ENCODE data around the gene PRLR. TPM values are rescaled to one million over a fixed set of nuclear protein-coding genes. Genes with fewer than 3 reads are reported as not detected.

The PRLR gene
- total and polyA plus RNA-seq, 3 experiments from 2014 or later = not detected

- DNase-seq = no peak
These were observed 930 bp downstream of the PRLR start for GRCh38 chr5:35229076-35230037.

GRCh38 chr5:35228310-35228709, 2.0 kb downstream of the PRLR start:
- Histone ChIP-seq H3K27me3 (ENCODE audit: insufficient read depth, low read length, poor library complexity, severe bottlenecking) (peaks cover 19% of the 10 kb centered on the region), H3K4me1 (ENCODE audit: insufficient read depth, low read length) (no peaks in the 10 kb centered on the region), H3K27ac (ENCODE audit: low read depth, low read length) (no peak overlapping the region), H3K36me3 (ENCODE audit: insufficient read depth, low read length) (no peaks in the 10 kb centered on the region), H3K4me3 (ENCODE audit: low read length) (no peak overlapping the region), H3K9me3 (ENCODE audit: low read length) (no peaks in the 10 kb centered on the region)
- Mint-ChIP-seq H3K9me3 (no peaks in the 10 kb centered on the region), H3K4me3 (no peak overlapping the region), H3K27me3 (peaks cover 50 to 76% of the 10 kb centered on the region in 2 donors), H3K27ac (no peak overlapping the region), H3K4me1 (peaks cover 14 to 17% (median 16%) of the 10 kb centered on the region in 3 donors), H3K36me3 (no peaks in the 10 kb centered on the region)
- no peak for DNase-seq
- ChIA-PET CTCF (interaction anchor here (0.9 to 1.2 kb wide), 2 partner anchors 12 to 138 kb away, joined by 3 read pairs; no protein-coding TSS in a partner anchor), POLR2A (no interaction called here)

More at GRCh38 chr5:35229076-35230037, 930 bp downstream of the PRLR start:
- Mint-ChIP-seq H3K27me3 (peaks cover 54 to 82% of the 10 kb centered on the region in 2 donors), H3K9me3 (no peaks in the 10 kb centered on the region), H3K36me3 (no peaks in the 10 kb centered on the region), H3K4me1 (peaks cover 14 to 17% (median 16%) of the 10 kb centered on the region in 3 donors), H3K4me3 (peak overlapping the region in 6 of 7 donors; percentile 1 to 68 (median 50)), H3K27ac (peak overlapping the region in 1 of 8 donors; percentile 30)
- Histone ChIP-seq H3K27me3 (ENCODE audit: insufficient read depth, low read length, poor library complexity, severe bottlenecking) (peaks cover 19% of the 10 kb centered on the region), H3K4me1 (ENCODE audit: insufficient read depth, low read length) (no peaks in the 10 kb centered on the region), H3K9me3 (ENCODE audit: low read length) (no peaks in the 10 kb centered on the region), H3K36me3 (ENCODE audit: insufficient read depth, low read length) (no peaks in the 10 kb centered on the region), H3K27ac (ENCODE audit: low read depth, low read length) (no peak overlapping the region), H3K4me3 (ENCODE audit: low read length) (no peak overlapping the region)
- POLR2A ChIA-PET = no interaction called here
- CTCF ChIA-PET = interaction anchor here (0.9 kb wide), 1 partner anchor 139 kb away, joined by 3 read pairs; no protein-coding TSS in a partner anchor

GRCh38 chr5:35227720-35228119, 2.6 kb downstream of the PRLR start:
- DNase-seq = no peak
- Histone ChIP-seq H3K27ac (ENCODE audit: low read depth, low read length) (no peak overlapping the region), H3K36me3 (ENCODE audit: insufficient read depth, low read length) (no peaks in the 10 kb centered on the region), H3K4me1 (ENCODE audit: insufficient read depth, low read length) (no peaks in the 10 kb centered on the region), H3K9me3 (ENCODE audit: low read length) (no peaks in the 10 kb centered on the region), H3K4me3 (ENCODE audit: low read length) (no peak overlapping the region), H3K27me3 (ENCODE audit: insufficient read depth, low read length, poor library complexity, severe bottlenecking) (peaks cover 19% of the 10 kb centered on the region)
- Mint-ChIP-seq H3K4me3 (peak overlapping the region in 1 of 7 donors; percentile 29), H3K9me3 (no peaks in the 10 kb centered on the region), H3K27ac (no peak overlapping the region), H3K36me3 (no peaks in the 10 kb centered on the region), H3K27me3 (peaks cover 48 to 70% of the 10 kb centered on the region in 2 donors), H3K4me1 (peaks cover 14 to 17% (median 16%) of the 10 kb centered on the region in 3 donors)
- ChIA-PET CTCF (interaction anchor here (1.2 kb wide), 1 partner anchor 13 kb away, joined by 3 read pairs; no protein-coding TSS in a partner anchor), POLR2A (no interaction called here)

GRCh38 chr5:35223787-35224395, 6.4 kb downstream of the PRLR start:
- Mint-ChIP-seq H3K9me3 (no peaks in the 10 kb centered on the region), H3K36me3 (no peaks in the 10 kb centered on the region), H3K27ac (peak overlapping the region in 1 of 8 donors; percentile 13), H3K4me1 (no peaks in the 10 kb centered on the region), H3K27me3 (peaks cover 26 to 48% of the 10 kb centered on the region in 2 donors), H3K4me3 (no peak overlapping the region)
- Histone ChIP-seq H3K27me3 (ENCODE audit: insufficient read depth, low read length, poor library complexity, severe bottlenecking) (no peaks in the 10 kb centered on the region), H3K27ac (ENCODE audit: low read depth, low read length) (no peak overlapping the region), H3K36me3 (ENCODE audit: insufficient read depth, low read length) (no peaks in the 10 kb centered on the region), H3K4me3 (ENCODE audit: low read length) (no peak overlapping the region), H3K9me3 (ENCODE audit: low read length) (no peaks in the 10 kb centered on the region), H3K4me1 (ENCODE audit: insufficient read depth, low read length) (no peaks in the 10 kb centered on the region)
- POLR2A ChIA-PET = no interaction called here
- CTCF ChIA-PET = interaction anchor here (0.8 kb wide), 1 partner anchor 8 kb away, joined by 3 read pairs; no protein-coding TSS in a partner anchor
- DNase-seq = no peak

- Histone ChIP-seq H3K36me3 (ENCODE audit: insufficient read depth, low read length) (no peaks in the 10 kb centered on the region), H3K4me1 (ENCODE audit: insufficient read depth, low read length) (no peaks in the 10 kb centered on the region), H3K9me3 (ENCODE audit: low read length) (no peaks in the 10 kb centered on the region), H3K27me3 (ENCODE audit: insufficient read depth, low read length, poor library complexity, severe bottlenecking) (no peaks in the 10 kb centered on the region), H3K27ac (ENCODE audit: low read depth, low read length) (no peak overlapping the region), H3K4me3 (ENCODE audit: low read length) (no peak overlapping the region)
- Mint-ChIP-seq H3K4me1 (no peaks in the 10 kb centered on the region), H3K27ac (no peak overlapping the region), H3K9me3 (no peaks in the 10 kb centered on the region), H3K27me3 (peaks cover 9 to 23% of the 10 kb centered on the region in 2 donors), H3K36me3 (no peaks in the 10 kb centered on the region), H3K4me3 (no peak overlapping the region)
- DNase-seq = no peak
- POLR2A ChIA-PET = no interaction called here
- CTCF ChIA-PET = no interaction called here
These were observed 9.3 kb downstream of the PRLR start for GRCh38 chr5:35220967-35221366.

GRCh38 chr5:35218981-35219380, 11.3 kb downstream of the PRLR start:
- no peak overlapping the region for H3K4me3 Mint-ChIP-seq
- Histone ChIP-seq H3K9me3 (ENCODE audit: low read length) (no peaks in the 10 kb centered on the region), H3K4me1 (ENCODE audit: insufficient read depth, low read length) (no peaks in the 10 kb centered on the region), H3K27me3 (ENCODE audit: insufficient read depth, low read length, poor library complexity, severe bottlenecking) (no peaks in the 10 kb centered on the region), H3K27ac (ENCODE audit: low read depth, low read length) (no peak overlapping the region), H3K36me3 (ENCODE audit: insufficient read depth, low read length) (no peaks in the 10 kb centered on the region), H3K4me3 (ENCODE audit: low read length) (no peak overlapping the region)
- no peaks in the 10 kb centered on the region for H3K4me1 Mint-ChIP-seq
- H3K27ac Mint-ChIP-seq = no peak overlapping the region
- H3K27me3 Mint-ChIP-seq = peaks cover 10 to 11% of the 10 kb centered on the region in 2 donors
- CTCF ChIA-PET = no interaction called here
- H3K9me3 Mint-ChIP-seq = no peaks in the 10 kb centered on the region
- no peak for DNase-seq
- no peaks in the 10 kb centered on the region for H3K36me3 Mint-ChIP-seq
- POLR2A ChIA-PET = no interaction called here

- H3K9me3 Mint-ChIP-seq = no peaks in the 10 kb centered on the region
- no peaks in the 10 kb centered on the region for H3K4me1 Mint-ChIP-seq
- Histone ChIP-seq H3K27ac (ENCODE audit: low read depth, low read length) (no peak overlapping the region), H3K9me3 (ENCODE audit: low read length) (no peaks in the 10 kb centered on the region), H3K36me3 (ENCODE audit: insufficient read depth, low read length) (no peaks in the 10 kb centered on the region), H3K27me3 (ENCODE audit: insufficient read depth, low read length, poor library complexity, severe bottlenecking) (no peaks in the 10 kb centered on the region), H3K4me1 (ENCODE audit: insufficient read depth, low read length) (no peaks in the 10 kb centered on the region), H3K4me3 (ENCODE audit: low read length) (no peak overlapping the region)
- no peak for DNase-seq
- no peak overlapping the region for H3K4me3 Mint-ChIP-seq
- POLR2A ChIA-PET = no interaction called here
- peaks cover 6 to 9% of the 10 kb centered on the region in 2 donors for H3K27me3 Mint-ChIP-seq
- no peak overlapping the region for H3K27ac Mint-ChIP-seq
- no peaks in the 10 kb centered on the region for H3K36me3 Mint-ChIP-seq
- CTCF ChIA-PET = no interaction called here
These were observed 16.2 kb downstream of the PRLR start for GRCh38 chr5:35214051-35214450.

GRCh38 chr5:35213608-35214007, 16.7 kb downstream of the PRLR start:
- no peaks in the 10 kb centered on the region for H3K36me3 Mint-ChIP-seq
- Histone ChIP-seq H3K27ac (ENCODE audit: low read depth, low read length) (no peak overlapping the region), H3K9me3 (ENCODE audit: low read length) (no peaks in the 10 kb centered on the region), H3K4me1 (ENCODE audit: insufficient read depth, low read length) (no peaks in the 10 kb centered on the region), H3K36me3 (ENCODE audit: insufficient read depth, low read length) (no peaks in the 10 kb centered on the region), H3K4me3 (ENCODE audit: low read length) (no peak overlapping the region), H3K27me3 (ENCODE audit: insufficient read depth, low read length, poor library complexity, severe bottlenecking) (no peaks in the 10 kb centered on the region)
- no peaks in the 10 kb centered on the region for H3K4me1 Mint-ChIP-seq
- H3K4me3 Mint-ChIP-seq = no peak overlapping the region
- no peak for DNase-seq
- ChIA-PET POLR2A (no interaction called here), CTCF (no interaction called here)
- H3K27ac Mint-ChIP-seq = no peak overlapping the region
- H3K27me3 Mint-ChIP-seq = peaks cover 6 to 9% of the 10 kb centered on the region in 2 donors
- H3K9me3 Mint-ChIP-seq = no peaks in the 10 kb centered on the region

All from CD8-positive, alpha-beta memory T cell (primary cell).